Measurements from ENCODE around the gene RAB3GAP1.
A peak's percentile ranks its signal among the peaks of the same experiment; 100 is the strongest.
"Not testable (repeated sequence)": the region's sequence is repeated elsewhere in the genome, so short reads cannot be mapped to it uniquely, and the experiment has no call there.

The RAB3GAP1 gene

GRCh38 chr2:135011633-135012032 lies 40.5 kb upstream of the RAB3GAP1 start:
- TF ChIP-seq CTCF (IDR thresholded peaks at IDR 0.05; ENCODE audit: borderline replicate concordance, control extremely low read depth, extremely low read depth, insufficient read depth, missing control alignments) = no peak
- no peak for DNase-seq (ENCODE audit: low spot score)
- in situ Hi-C loops (cut with MboI; ENCODE audit: low sequenced_read_pairs, unreplicated experiment) = loop anchor here (10.0 kb wide), 1 partner anchor 703 kb away; no protein-coding TSS in a partner anchor

- no peak for DNase-seq (ENCODE audit: low spot score)
- in situ Hi-C loops (cut with MboI; ENCODE audit: low sequenced_read_pairs, unreplicated experiment) = no loop called here
- TF ChIP-seq CTCF (IDR thresholded peaks at IDR 0.05; ENCODE audit: borderline replicate concordance, control extremely low read depth, extremely low read depth, insufficient read depth, missing control alignments) = no peak
Measured at GRCh38 chr2:135021618-135022017, 30.5 kb upstream of the RAB3GAP1 start.

GRCh38 chr2:135022952-135023880 lies 28.9 kb upstream of the RAB3GAP1 start:
- no peak for DNase-seq (ENCODE audit: low spot score)
- in situ Hi-C loops (cut with MboI; ENCODE audit: low sequenced_read_pairs, unreplicated experiment) = no loop called here
- TF ChIP-seq CTCF (IDR thresholded peaks at IDR 0.05; ENCODE audit: borderline replicate concordance, control extremely low read depth, extremely low read depth, insufficient read depth, missing control alignments) = no peak

GRCh38 chr2:135023886-135024485 lies 28.1 kb upstream of the RAB3GAP1 start:
- no peak for TF ChIP-seq CTCF (IDR thresholded peaks at IDR 0.05; ENCODE audit: borderline replicate concordance, control extremely low read depth, extremely low read depth, insufficient read depth, missing control alignments)
- in situ Hi-C loops (cut with MboI; ENCODE audit: low sequenced_read_pairs, unreplicated experiment) = no loop called here
- DNase-seq (ENCODE audit: low spot score) = peak; percentile 30

GRCh38 chr2:135029481-135030134 lies 22.5 kb upstream of the RAB3GAP1 start:
- TF ChIP-seq CTCF (IDR thresholded peaks at IDR 0.05; ENCODE audit: borderline replicate concordance, control extremely low read depth, extremely low read depth, insufficient read depth, missing control alignments) = no peak
- no peak for DNase-seq (ENCODE audit: low spot score)
- in situ Hi-C loops (cut with MboI; ENCODE audit: low sequenced_read_pairs, unreplicated experiment) = no loop called here

GRCh38 chr2:135030826-135031225 lies 21.3 kb upstream of the RAB3GAP1 start:
- in situ Hi-C loops (cut with MboI; ENCODE audit: low sequenced_read_pairs, unreplicated experiment) = no loop called here
- no peak for TF ChIP-seq CTCF (IDR thresholded peaks at IDR 0.05; ENCODE audit: borderline replicate concordance, control extremely low read depth, extremely low read depth, insufficient read depth, missing control alignments)
- DNase-seq (ENCODE audit: low spot score) = peak; percentile 40

- in situ Hi-C loops (cut with MboI; ENCODE audit: low sequenced_read_pairs, unreplicated experiment) = not testable (repeated sequence)
Measured at GRCh38 chr2:135033216-135033615, 18.9 kb upstream of the RAB3GAP1 start.

More at GRCh38 chr2:135033216-135033615, 18.9 kb upstream of the RAB3GAP1 start:
- not testable (repeated sequence) for DNase-seq (ENCODE audit: low spot score)
